A549 (cell line): ENCODE data around the gene SNRNP25. TPM values are rescaled to one million over a fixed set of nuclear protein-coding genes. Genes with fewer than 3 reads are reported as not detected.

Experiments
- ATAC-seq, 2 experiments: fragments of 200-7000 bp in 1 of 2; fragments of >200 bp in 1 of 2; cut with Nextera tagmentation in 1 of 2; cut with Tn5 transposase in 1 of 2; 3 replicates each; pipeline versions ENCODE4 v1.8.0 to v1.9.1; 2018 to 2020; ENCODE audit warnings: mild to moderate bottlenecking in 1 of 2, moderate library complexity in 1 of 2
- CTCF ChIA-PET: fragments of 300-600 bp; sonication (Branson Sonifier 250); formaldehyde crosslinking; extraction: SDS; loops from one replicate; lab custom pipeline; 2021; ENCODE audit warnings: antibody characterized with exemption, inconsistent platforms; lab: Yijun Ruan, JAX
- POLR2A ChIA-PET: fragments of 350-600 bp; formaldehyde crosslinking; extraction: SDS; loops from one replicate; lab custom pipeline; 2021; ENCODE audit warnings: antibody characterized with exemption, inconsistent platforms; lab: Yijun Ruan, JAX
- DNase-seq, 2 experiments: peaks; one replicate each; pipeline versions ENCODE4 v3.0.0 to v3.0.0-alpha.2; 2011 to 2016; ENCODE audit warnings: low read depth in 1 of 2, low spot score in 1 of 2
- FAIRE-seq: peaks from 2 replicates; lab custom pipeline; 2011; peaks lifted over from hg19 to GRCh38; lab: Jason Lieb, UNC
- H3K27ac ChIP-seq, 2 experiments: fragments of >200 bp; sonication (Bioruptor Twin); formaldehyde crosslinking; 3 replicates each; pipeline ENCODE4 v1.5.1; 2016 to 2017
- H3K4me1 ChIP-seq: fragments of >200 bp; sonication (Bioruptor Twin); formaldehyde crosslinking; 3 replicates; pipeline ENCODE4 v1.6.1; 2016
- H3K4me2 ChIP-seq: fragments of >200 bp; sonication (Bioruptor Twin); formaldehyde crosslinking; 3 replicates; pipeline ENCODE4 v1.6.1; 2016
- H3K4me3 ChIP-seq: fragments of >200 bp; sonication (Bioruptor Twin); formaldehyde crosslinking; 3 replicates; pipeline ENCODE4 v1.5.1; 2016
- H3K9me3 ChIP-seq: fragments of >200 bp; sonication (Bioruptor Twin); formaldehyde crosslinking; 3 replicates; pipeline ENCODE4 v1.6.1; 2016
- BHLHE40 ChIP-seq: IDR thresholded peaks from 2 replicates; pipeline ENCODE4 v1.6.1; 2012; ENCODE audit warnings: low read depth, low read length, inconsistent platforms
- CBX2 ChIP-seq: fragments of 200-600 bp; sonication (generic); IDR thresholded peaks from 2 replicates; pipeline ENCODE4 v1.6.1; 2016; ENCODE audit warnings: low read depth, mild to moderate bottlenecking, borderline replicate concordance
- CHD2 ChIP-seq: fragments of 150-350 bp; IDR thresholded peaks from 2 replicates; pipeline ENCODE4 v1.6.1; 2014; ENCODE audit warnings: low read length; ENCODE audit not compliant: partially characterized antibody
- CHD4 ChIP-seq: fragments of 200-600 bp; sonication (generic); IDR thresholded peaks from 2 replicates; pipeline ENCODE4 v1.6.1; 2016; ENCODE audit warnings: antibody characterized with exemption, mild to moderate bottlenecking, borderline replicate concordance
- EHMT2 ChIP-seq: fragments of 200-600 bp; sonication (generic); IDR thresholded peaks from 2 replicates; pipeline ENCODE4 v1.6.1; 2016; ENCODE audit warnings: antibody characterized with exemption, low read depth, mild to moderate bottlenecking, moderate library complexity
- FOXS1 ChIP-seq: fragments of 250-450 bp; sonication (Bioruptor Pico); IDR thresholded peaks from 2 replicates; pipeline ENCODE4 v1.5.0; 2020; ENCODE audit warnings: mild to moderate bottlenecking, moderate library complexity
- GATA3 ChIP-seq: IDR thresholded peaks from 2 replicates; pipeline ENCODE4 v1.6.1; 2012; ENCODE audit warnings: borderline replicate concordance
- HOXA7 ChIP-seq: fragments of 250-450 bp; sonication (Bioruptor Pico); IDR thresholded peaks from 2 replicates; pipeline ENCODE4 v1.5.0; 2020; ENCODE audit warnings: mild to moderate bottlenecking, moderate library complexity
- JUNB ChIP-seq: fragments of >200 bp; sonication (Bioruptor Twin); formaldehyde crosslinking; IDR thresholded peaks from 2 replicates; pipeline ENCODE4 v1.6.1; 2016
- KDM1A ChIP-seq: fragments of 200-600 bp; sonication (generic); IDR thresholded peaks from 2 replicates; pipeline ENCODE4 v1.6.1; 2016; ENCODE audit warnings: low read depth, mild to moderate bottlenecking
- KDM5A ChIP-seq: fragments of 200-600 bp; sonication (generic); IDR thresholded peaks from 2 replicates; pipeline ENCODE4 v1.6.1; 2016; ENCODE audit warnings: antibody characterized with exemption, mild to moderate bottlenecking
- MAZ ChIP-seq: fragments of 150-350 bp; IDR thresholded peaks from 2 replicates; pipeline ENCODE4 v1.6.1; 2014; ENCODE audit warnings: antibody characterized with exemption, low read depth, low read length, borderline replicate concordance
- NFE2L2 ChIP-seq: fragments of 150-350 bp; conservative IDR thresholded peaks from 2 replicates; pipeline ENCODE4 v1.6.1; 2014; ENCODE audit warnings: low read length
- POLR2A ChIP-seq: IDR thresholded peaks from 2 replicates; pipeline ENCODE4 v1.6.1; 2012; ENCODE audit warnings: mild to moderate bottlenecking, low read length
- RAD21 ChIP-seq, 2 experiments: fragments of >200 bp in 1 of 2; sonication (Bioruptor Twin) in 1 of 2; formaldehyde crosslinking in 1 of 2; IDR thresholded peaks in 1 of 2; conservative IDR thresholded peaks in 1 of 2; 2 replicates in 1 of 2; 3 replicates in 1 of 2; pipeline ENCODE4 v1.6.1; 2012 to 2018; ENCODE audit warnings: inconsistent platforms in 1 of 2
- SREBF2 ChIP-seq: fragments of 450-650 bp; IDR thresholded peaks from 2 replicates; pipeline ENCODE4 v1.6.1; 2014; ENCODE audit warnings: mild to moderate bottlenecking, moderate library complexity
- ZFP36 ChIP-seq: fragments of 450-650 bp; IDR thresholded peaks from 2 replicates; pipeline ENCODE4 v1.6.1; 2014; ENCODE audit warnings: borderline replicate concordance; ENCODE audit not compliant: partially characterized antibody
- ZSCAN20 ChIP-seq: fragments of 250-450 bp; sonication (Bioruptor Pico); IDR thresholded peaks from 2 replicates; pipeline ENCODE4 v1.8.0; 2022; ENCODE audit warnings: mild to moderate bottlenecking, moderate library complexity
- WGBS: methylation state at CpG from one replicate; pipeline ENCODE4 v1.1.6; 2017; ENCODE audit errors: missing lambda C conversion rate; 5-methylcytosine and 5-hydroxymethylcytosine counted together
- polyA plus RNA-seq, 4 experiments: library from polyadenylated mRNA; depleted of rRNA in 3 of 4; stranded (reverse); fragments of >200 nt; fragmentation: RNase III in 1 of 4; extraction: RNeasy Plus Mini Kit Qiagen cat#74134 plus additional on column Dnase treatment in 1 of 4; gene quantifications; 2 replicates in 3 of 4; 3 replicates in 1 of 4; pipeline ENCODE4 v1.2.3, GENCODE V29; 2011 to 2017
- TF ChIP-seq, protein P1 (sequence below): IDR thresholded peaks from 2 replicates; pipeline ENCODE4 v1.6.1; 2012
- TF ChIP-seq, protein P2 (sequence below): fragments of >200 bp; sonication (Bioruptor Twin); formaldehyde crosslinking; IDR thresholded peaks from 2 replicates; pipeline ENCODE4 v1.6.1; 2016
- TF ChIP-seq, protein P3 (sequence below): fragments of 250-450 bp; sonication (Bioruptor Pico); IDR thresholded peaks from 2 replicates; pipeline ENCODE4 v1.5.0; 2021; ENCODE audit warnings: mild to moderate bottlenecking, moderate library complexity, borderline replicate concordance
- TF ChIP-seq, protein P4 (sequence below): fragments of 450-650 bp; IDR thresholded peaks from 2 replicates; pipeline ENCODE4 v1.6.1; 2014; ENCODE audit warnings: antibody characterized with exemption
- TF ChIP-seq, protein P5 (sequence below): fragments of >200 bp; sonication (Bioruptor Twin); formaldehyde crosslinking; IDR thresholded peaks from 3 replicates; pipeline ENCODE4 v1.5.1; 2016
- TF ChIP-seq, protein P6 (sequence below): IDR thresholded peaks from 2 replicates; pipeline ENCODE4 v1.6.1; 2012; ENCODE audit warnings: low read depth, borderline replicate concordance
- TF ChIP-seq, protein P7 (sequence below): IDR thresholded peaks from 2 replicates; pipeline ENCODE4 v1.6.1; 2012
- TF ChIP-seq, protein P8 (sequence below): fragments of 250-450 bp; sonication (Bioruptor Pico); IDR thresholded peaks from 2 replicates; pipeline ENCODE4 v1.5.0; 2020; ENCODE audit warnings: low read depth, mild to moderate bottlenecking, moderate library complexity

The SNRNP25 gene
- polyA plus RNA-seq, 2 of the 4 experiments (the other 2 are of a cell fraction): 45.0 to 82.2 TPM

DNA sequence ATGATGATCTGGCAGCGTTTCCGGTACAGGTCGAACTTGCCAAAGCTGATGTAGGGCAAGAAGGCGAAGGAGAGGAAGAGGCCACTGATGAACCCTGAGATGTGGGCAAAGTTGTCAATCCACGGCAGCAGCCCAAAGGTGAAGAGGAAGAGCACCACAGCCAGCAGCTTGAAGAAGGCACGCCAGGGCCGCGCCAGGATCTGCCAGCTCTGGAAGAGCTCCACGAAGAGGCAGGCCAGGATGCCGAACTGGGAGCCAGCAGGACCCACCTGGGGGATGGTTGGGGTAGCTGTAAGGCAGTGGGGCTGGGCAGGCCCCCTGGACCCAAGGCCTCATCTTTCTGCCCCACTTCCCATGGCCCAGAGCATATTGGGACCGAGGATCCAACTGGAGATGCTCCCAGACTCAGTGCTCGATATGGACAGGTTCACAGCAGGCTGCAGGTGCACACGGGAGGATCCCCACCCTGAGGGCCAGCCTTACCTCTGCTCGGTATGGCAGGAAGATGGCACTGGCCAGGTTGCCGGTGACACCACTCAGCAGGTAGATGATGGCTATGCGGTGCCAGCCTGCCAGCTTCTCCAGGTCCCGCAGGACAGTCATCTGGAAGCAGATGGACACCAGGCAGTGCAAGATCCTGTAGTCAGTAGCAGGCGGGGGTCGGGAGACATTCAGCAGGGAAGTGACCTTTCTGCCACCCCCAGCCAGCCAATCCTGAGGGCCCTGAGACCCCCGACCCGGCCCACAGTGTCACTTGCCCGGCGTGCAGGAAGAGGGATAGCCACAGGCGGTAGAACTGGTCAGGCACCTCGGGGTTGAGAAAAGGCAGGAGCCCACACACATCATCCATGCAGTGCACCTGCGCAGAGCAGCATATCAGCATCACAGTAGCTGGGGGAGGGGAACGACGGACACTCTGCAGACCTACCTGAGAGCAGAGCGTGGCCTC is 5.1 kb downstream of the SNRNP25 start:
- Histone ChIP-seq H3K4me2 (no peak overlapping the region), H3K9me3 (no peaks in the 10 kb centered on the region), H3K4me3 (no peak overlapping the region), H3K27ac (no peak overlapping the region), H3K4me1 (peaks cover 5% of the 10 kb centered on the region; the same call in 2 of the 3 replicates)
- no peak for ATAC-seq
- no peak for FAIRE-seq
- DNase-seq: no peak
- ChIA-PET POLR2A (no interaction called here), CTCF (interaction anchor here (0.8 to 25.2 kb wide), 7 partner anchors 7 to 303 kb away, joined by 3 to 718 read pairs (median 4); partner anchors contain the start of genes HBQ1, MPG and RHBDF1)
- no peak for TF ChIP-seq NFE2L2
- TF ChIP-seq RAD21 (conservative IDR thresholded peaks at IDR 0.05 in 1 of 2, IDR thresholded peaks at IDR 0.05 in 1 of 2): no peak
- TF ChIP-seq SREBF2: no peak
- TF ChIP-seq, protein P1, sequence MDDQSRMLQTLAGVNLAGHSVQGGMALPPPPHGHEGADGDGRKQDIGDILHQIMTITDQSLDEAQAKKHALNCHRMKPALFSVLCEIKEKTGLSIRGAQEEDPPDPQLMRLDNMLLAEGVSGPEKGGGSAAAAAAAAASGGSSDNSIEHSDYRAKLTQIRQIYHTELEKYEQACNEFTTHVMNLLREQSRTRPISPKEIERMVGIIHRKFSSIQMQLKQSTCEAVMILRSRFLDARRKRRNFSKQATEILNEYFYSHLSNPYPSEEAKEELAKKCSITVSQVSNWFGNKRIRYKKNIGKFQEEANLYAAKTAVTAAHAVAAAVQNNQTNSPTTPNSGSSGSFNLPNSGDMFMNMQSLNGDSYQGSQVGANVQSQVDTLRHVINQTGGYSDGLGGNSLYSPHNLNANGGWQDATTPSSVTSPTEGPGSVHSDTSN: no peak
- TF ChIP-seq BHLHE40: no peak
- TF ChIP-seq POLR2A: no peak
- no peak for TF ChIP-seq CHD2
- TF ChIP-seq HOXA7 (CRISPR knock-in tag): no peak
- TF ChIP-seq EHMT2: no peak
- no peak for TF ChIP-seq FOXS1 (CRISPR knock-in tag)
- no peak for TF ChIP-seq CHD4
- WGBS: 84% methylated on average over 24 of the region's 29 CpGs

DNA sequence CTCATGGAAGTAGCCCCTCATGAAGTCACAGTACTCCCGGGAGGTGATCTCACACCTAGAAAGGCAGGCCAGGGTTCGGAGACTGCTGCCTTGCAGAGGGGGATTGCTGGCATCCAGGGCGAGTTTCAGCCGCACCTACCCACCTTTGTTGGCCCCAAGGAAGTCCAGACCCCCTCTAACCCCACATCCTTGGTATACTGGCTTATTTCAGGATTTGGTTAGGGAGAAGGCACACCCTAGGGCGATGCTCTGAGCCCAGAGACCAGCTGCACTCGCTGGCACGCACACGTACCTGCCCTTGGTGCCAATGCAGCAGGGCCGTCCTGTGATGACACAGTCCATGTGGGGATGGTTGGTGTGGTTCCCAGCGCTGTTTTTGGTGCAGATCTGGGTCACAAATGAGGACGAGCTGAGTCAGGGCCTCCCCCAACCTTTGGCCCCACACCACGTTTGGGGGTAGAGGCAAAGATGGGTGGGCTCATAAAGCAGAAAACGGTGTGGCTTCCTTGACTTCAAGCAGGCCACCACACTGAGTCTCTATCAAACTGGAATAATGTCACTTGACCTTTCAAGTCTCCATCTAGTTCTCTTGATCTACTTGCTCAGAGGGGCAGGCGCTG is 5.9 kb downstream of the SNRNP25 start:
- ATAC-seq (no peak), FAIRE-seq (no peak), DNase-seq (no peak)
- TF ChIP-seq KDM1A: no peak
- TF ChIP-seq, protein P2, sequence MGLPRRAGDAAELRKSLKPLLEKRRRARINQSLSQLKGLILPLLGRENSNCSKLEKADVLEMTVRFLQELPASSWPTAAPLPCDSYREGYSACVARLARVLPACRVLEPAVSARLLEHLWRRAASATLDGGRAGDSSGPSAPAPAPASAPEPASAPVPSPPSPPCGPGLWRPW: no peak
- TF ChIP-seq RAD21 (conservative IDR thresholded peaks at IDR 0.05 in 1 of 2, IDR thresholded peaks at IDR 0.05 in 1 of 2): no peak
- TF ChIP-seq, protein P3, sequence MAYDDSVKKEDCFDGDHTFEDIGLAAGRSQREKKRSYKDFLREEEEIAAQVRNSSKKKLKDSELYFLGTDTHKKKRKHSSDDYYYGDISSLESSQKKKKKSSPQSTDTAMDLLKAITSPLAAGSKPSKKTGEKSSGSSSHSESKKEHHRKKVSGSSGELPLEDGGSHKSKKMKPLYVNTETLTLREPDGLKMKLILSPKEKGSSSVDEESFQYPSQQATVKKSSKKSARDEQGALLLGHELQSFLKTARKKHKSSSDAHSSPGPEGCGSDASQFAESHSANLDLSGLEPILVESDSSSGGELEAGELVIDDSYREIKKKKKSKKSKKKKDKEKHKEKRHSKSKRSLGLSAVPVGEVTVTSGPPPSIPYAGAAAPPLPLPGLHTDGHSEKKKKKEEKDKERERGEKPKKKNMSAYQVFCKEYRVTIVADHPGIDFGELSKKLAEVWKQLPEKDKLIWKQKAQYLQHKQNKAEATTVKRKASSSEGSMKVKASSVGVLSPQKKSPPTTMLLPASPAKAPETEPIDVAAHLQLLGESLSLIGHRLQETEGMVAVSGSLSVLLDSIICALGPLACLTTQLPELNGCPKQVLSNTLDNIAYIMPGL (CRISPR knock-in tag): no peak
- no peak for TF ChIP-seq FOXS1 (CRISPR knock-in tag)
- TF ChIP-seq POLR2A: no peak
- TF ChIP-seq, protein P4, sequence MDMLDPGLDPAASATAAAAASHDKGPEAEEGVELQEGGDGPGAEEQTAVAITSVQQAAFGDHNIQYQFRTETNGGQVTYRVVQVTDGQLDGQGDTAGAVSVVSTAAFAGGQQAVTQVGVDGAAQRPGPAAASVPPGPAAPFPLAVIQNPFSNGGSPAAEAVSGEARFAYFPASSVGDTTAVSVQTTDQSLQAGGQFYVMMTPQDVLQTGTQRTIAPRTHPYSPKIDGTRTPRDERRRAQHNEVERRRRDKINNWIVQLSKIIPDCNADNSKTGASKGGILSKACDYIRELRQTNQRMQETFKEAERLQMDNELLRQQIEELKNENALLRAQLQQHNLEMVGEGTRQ: no peak
- TF ChIP-seq JUNB: no peak
- no peak for TF ChIP-seq ZSCAN20 (CRISPR knock-in tag)
- TF ChIP-seq GATA3: no peak
- no peak for TF ChIP-seq CHD2
- TF ChIP-seq, protein P5, sequence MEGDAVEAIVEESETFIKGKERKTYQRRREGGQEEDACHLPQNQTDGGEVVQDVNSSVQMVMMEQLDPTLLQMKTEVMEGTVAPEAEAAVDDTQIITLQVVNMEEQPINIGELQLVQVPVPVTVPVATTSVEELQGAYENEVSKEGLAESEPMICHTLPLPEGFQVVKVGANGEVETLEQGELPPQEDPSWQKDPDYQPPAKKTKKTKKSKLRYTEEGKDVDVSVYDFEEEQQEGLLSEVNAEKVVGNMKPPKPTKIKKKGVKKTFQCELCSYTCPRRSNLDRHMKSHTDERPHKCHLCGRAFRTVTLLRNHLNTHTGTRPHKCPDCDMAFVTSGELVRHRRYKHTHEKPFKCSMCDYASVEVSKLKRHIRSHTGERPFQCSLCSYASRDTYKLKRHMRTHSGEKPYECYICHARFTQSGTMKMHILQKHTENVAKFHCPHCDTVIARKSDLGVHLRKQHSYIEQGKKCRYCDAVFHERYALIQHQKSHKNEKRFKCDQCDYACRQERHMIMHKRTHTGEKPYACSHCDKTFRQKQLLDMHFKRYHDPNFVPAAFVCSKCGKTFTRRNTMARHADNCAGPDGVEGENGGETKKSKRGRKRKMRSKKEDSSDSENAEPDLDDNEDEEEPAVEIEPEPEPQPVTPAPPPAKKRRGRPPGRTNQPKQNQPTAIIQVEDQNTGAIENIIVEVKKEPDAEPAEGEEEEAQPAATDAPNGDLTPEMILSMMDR: no peak
- TF ChIP-seq, protein P6, sequence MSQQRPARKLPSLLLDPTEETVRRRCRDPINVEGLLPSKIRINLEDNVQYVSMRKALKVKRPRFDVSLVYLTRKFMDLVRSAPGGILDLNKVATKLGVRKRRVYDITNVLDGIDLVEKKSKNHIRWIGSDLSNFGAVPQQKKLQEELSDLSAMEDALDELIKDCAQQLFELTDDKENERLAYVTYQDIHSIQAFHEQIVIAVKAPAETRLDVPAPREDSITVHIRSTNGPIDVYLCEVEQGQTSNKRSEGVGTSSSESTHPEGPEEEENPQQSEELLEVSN: no peak
- TF ChIP-seq, protein P7, sequence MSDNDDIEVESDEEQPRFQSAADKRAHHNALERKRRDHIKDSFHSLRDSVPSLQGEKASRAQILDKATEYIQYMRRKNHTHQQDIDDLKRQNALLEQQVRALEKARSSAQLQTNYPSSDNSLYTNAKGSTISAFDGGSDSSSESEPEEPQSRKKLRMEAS: no peak
- no peak for TF ChIP-seq CBX2
- TF ChIP-seq MAZ: no peak
- TF ChIP-seq KDM5A: no peak
- TF ChIP-seq, protein P8, sequence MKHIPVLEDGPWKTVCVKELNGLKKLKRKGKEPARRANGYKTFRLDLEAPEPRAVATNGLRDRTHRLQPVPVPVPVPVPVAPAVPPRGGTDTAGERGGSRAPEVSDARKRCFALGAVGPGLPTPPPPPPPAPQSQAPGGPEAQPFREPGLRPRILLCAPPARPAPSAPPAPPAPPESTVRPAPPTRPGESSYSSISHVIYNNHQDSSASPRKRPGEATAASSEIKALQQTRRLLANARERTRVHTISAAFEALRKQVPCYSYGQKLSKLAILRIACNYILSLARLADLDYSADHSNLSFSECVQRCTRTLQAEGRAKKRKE: no peak
- no peak for TF ChIP-seq BHLHE40
- TF ChIP-seq ZFP36: no peak
- peaks cover 1% of the 10 kb centered on the region; the same call in 1 of the 3 replicates for H3K4me1 ChIP-seq
- H3K9me3 ChIP-seq: no peaks in the 10 kb centered on the region
- POLR2A ChIA-PET: no interaction called here
- H3K27ac ChIP-seq: no peak overlapping the region
- 92% methylated on average over 14 of the region's 14 CpGs for WGBS
- CTCF ChIA-PET: interaction anchor here (1.2 to 25.2 kb wide), 4 partner anchors 10 to 302 kb away, joined by 3 to 718 read pairs (median 42); partner anchors contain the start of genes MPG and RHBDF1
- no peak overlapping the region for H3K4me3 ChIP-seq
- H3K4me2 ChIP-seq: no peak overlapping the region
